C4-2B (cell line): Measurements from ENCODE around the gene IQSEC2.
A peak's percentile ranks its signal among the peaks of the same experiment; 100 is the strongest.

Experiments used
- H3K27ac ChIP-seq: fragments of 450-650 bp; 2 replicates; pipeline ENCODE4 v1.5.1; 2017
- ZFX ChIP-seq: fragments of 450-650 bp; IDR thresholded peaks from 2 replicates; pipeline ENCODE4 v1.6.1; 2017
- TF ChIP-seq, protein P1 (sequence below): fragments of 450-650 bp; conservative IDR thresholded peaks from 2 replicates; pipeline ENCODE4 v1.5.1; 2017; ENCODE audit warnings: mild to moderate bottlenecking

Gene IQSEC2

DNA sequence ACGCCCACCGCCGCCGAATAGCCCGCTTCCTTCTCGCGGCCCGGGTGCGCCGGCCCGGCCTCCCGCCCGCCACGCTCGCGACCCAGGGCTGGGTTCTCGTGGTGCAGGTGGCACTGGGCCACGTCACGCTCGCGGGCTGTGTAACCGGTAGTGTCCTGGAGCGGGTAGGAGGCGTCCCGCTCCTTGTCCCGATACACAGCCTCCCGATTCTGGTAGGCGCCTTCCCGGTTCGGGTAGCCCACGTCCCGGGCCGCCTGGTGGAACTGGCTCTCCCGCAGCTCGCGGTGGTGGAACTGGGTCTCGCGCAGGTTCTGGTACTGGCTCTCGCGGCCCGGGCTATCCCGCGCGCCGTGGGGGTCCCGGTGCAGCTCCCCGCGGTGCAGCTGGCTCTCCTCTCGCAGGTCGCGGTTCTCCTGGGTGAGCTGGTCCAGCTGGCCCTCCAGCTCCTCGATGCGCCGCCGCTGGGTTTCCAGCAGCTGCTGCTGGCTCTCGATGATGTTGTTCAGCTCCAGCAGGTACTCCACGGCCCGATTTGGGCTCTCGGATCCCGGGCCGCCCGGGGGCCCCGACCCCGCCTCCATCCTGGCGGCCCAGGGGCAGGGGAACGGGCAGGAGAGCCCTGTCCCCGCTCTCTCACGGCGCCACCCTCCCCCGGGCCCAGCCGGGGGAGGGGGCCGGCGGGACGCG lies 39.3 kb upstream of the IQSEC2 start:
- TF ChIP-seq, protein P1, sequence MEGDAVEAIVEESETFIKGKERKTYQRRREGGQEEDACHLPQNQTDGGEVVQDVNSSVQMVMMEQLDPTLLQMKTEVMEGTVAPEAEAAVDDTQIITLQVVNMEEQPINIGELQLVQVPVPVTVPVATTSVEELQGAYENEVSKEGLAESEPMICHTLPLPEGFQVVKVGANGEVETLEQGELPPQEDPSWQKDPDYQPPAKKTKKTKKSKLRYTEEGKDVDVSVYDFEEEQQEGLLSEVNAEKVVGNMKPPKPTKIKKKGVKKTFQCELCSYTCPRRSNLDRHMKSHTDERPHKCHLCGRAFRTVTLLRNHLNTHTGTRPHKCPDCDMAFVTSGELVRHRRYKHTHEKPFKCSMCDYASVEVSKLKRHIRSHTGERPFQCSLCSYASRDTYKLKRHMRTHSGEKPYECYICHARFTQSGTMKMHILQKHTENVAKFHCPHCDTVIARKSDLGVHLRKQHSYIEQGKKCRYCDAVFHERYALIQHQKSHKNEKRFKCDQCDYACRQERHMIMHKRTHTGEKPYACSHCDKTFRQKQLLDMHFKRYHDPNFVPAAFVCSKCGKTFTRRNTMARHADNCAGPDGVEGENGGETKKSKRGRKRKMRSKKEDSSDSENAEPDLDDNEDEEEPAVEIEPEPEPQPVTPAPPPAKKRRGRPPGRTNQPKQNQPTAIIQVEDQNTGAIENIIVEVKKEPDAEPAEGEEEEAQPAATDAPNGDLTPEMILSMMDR = no peak
- TF ChIP-seq ZFX = no peak
- peak overlapping the region; percentile 33; the same call in 1 of the 2 replicates for H3K27ac ChIP-seq

DNA sequence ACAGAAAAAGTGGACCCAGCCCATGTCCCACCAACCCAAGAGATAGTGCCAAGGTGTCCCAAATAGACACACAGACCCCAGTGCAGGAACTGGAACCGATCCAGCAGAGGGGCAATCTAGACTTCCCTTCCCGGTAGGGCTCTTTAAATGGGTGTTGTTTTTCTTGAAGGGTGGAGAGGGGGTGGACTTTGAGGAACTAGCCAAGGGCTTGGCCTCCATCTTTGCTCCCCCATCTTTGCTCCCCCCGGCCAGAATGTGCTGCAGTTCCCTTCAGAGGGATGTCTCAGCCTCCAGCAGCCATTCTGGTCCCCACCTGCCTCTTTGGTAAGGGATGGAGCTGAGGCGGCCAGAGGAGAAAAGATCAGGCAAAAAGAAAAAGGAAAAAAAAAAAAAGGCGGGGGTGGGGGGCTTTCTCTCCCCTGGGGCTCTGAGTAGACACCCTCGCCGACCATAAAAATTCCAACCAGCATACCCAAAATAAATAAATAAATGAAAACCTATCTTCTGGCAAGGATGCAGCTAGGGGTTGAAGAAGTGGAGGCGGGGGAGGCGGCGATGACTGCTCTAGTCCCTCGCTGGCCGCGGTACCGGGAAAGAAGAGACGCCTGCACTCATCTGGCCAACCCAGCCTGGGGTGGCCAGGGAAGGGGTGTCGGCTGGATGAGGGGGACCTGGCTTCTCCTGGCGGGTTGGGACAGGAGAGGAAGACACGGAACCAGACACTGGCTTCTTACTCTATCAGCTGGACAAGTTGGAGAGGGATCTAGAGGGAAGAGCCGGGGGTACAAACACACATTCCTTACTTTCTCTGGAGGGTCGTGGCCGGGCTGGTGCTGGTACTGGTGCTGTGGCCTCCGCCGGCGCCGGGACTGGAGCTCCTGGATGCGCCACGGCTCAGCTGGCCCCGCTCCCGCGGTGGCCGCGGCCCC lies 38.5 kb upstream of the IQSEC2 start:
- TF ChIP-seq ZFX = no peak
- TF ChIP-seq, protein P1 = no peak
- H3K27ac ChIP-seq = no peak overlapping the region; the same call in 1 of the 2 replicates

DNA sequence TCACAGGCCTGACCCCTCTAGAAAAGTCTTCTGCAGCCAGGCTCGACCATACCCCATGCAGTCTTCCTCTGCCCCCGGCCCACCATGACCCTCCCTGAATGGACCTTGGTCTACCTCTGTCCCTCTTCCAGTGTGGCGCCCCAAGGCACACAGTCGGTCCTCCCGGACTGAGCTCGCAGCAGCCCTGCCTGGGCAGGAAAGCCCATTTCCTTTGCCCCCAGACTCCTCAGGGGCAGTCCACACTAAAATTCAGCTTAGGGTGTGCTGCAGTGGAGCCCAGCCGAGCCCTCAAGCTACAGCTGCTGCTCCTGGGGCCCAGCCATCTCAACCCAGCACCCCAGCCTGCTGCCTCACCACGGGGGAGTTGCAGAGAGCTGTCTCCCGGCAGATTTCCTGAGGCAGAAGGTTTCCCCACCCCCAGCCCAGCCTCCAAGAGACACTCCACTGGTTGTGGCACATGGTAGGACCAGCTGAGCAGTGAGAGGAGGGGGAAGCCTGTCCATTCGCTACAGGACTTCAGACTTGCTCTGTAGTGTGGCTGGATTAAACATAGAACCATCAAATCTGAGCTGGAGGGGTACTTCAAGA lies 37.5 kb upstream of the IQSEC2 start:
- H3K27ac ChIP-seq = no peak overlapping the region
- TF ChIP-seq, protein P1 = no peak
- TF ChIP-seq ZFX = no peak

DNA sequence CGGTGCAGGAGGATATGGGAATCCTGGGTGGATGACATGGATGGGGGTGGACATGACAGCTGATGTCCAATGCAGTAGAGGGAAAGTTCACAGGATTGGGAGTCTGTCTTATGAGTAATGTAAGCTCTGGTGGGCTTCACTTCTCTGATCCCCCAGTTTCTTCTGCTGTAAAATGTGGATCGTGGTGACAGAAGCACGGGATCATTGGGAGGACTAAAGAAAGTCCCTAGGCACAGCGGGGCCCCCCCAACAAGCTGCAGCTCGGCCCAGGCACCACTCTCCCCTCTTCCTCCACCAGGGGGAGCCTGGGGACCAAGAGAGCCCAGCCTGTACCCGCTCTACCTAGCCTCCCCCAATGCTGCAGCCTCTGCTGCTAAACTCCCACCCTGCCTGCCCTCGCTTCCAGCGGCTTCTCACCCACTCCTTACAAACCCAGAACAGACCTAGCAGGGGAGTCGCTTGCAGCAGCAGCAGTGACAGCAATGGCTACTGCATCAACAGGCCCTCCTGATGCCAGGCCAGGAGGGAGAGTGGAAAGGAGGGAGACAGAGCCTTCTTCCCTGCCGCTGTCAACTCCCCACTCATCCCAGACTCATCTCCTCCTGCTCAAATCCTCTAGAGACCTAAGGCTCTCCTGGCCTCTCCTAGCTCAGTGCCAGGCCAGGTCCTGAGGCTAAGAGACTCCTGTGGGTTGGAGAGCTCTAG lies 36.1 kb upstream of the IQSEC2 start:
- H3K27ac ChIP-seq = no peak overlapping the region
- TF ChIP-seq, protein P1 = peak; percentile 83
- no peak for TF ChIP-seq ZFX

DNA sequence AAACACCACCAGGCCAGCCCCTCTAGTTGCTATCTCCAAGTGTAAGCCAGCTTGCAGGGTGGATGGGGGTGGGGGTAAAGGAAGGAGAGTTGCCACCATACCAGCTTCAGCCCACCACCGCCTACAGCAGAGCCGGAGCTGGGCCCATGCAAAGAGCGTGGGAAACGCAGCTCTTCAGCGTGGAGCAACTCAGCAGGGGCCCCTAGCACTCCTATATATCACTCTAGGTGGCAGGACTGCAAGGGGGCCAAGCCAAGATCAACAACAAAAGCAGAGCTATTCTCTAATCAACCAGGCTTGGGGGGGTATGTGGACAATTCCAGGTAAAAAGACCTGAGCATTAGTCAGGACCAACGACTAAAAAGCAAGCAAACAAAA lies 35.5 kb upstream of the IQSEC2 start:
- H3K27ac ChIP-seq = no peak overlapping the region
- no peak for TF ChIP-seq ZFX
- TF ChIP-seq, protein P1 = no peak

DNA sequence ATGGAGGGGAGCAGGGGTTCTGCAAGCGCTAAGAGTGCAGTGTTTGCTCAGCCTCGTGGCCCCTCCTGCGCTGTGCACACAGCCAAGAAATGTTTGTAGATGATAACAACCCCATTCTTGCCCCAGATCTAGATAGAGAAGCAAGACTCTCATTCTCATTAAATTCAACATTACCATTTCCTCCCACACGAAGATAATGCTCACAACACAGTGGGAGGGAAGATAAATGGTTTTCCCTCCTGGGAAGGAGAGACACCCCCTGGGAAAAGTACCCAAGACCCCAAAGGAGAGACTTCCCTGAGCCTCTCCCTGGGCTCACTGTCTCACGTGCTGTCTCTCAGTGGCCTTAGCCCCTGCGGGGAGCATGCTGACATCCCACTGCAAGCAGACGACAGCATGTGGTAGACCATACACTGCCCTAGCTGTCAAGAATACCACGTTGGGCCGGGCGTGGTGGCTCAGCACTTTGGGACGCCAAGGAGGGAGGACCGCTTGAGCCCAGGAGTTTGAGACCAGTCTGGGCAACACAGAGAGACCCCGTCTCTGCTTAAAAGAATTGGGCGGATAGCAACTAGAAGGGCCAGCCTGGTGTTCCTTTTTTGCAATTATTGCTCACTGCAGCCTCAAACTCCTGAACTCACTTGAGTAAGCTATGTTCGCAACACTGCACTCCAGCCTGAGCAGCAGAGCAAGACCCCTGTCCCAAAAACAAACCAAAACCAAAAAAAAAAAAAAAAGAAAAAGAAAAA lies 34.9 kb upstream of the IQSEC2 start:
- TF ChIP-seq, protein P1 = no peak
- no peak for TF ChIP-seq ZFX
- H3K27ac ChIP-seq = no peak overlapping the region
